SK-N-MC (cell line): ENCODE data around the gene DNAH6.

Experiments
- EZH2 ChIP-seq: fragments of 200-600 bp; sonication (generic); IDR thresholded peaks from one replicate; pipeline ENCODE4 v1.6.1; 2017; ENCODE audit warnings: antibody characterized with exemption
- POLR2AphosphoS5 ChIP-seq: IDR thresholded peaks from 2 replicates; pipeline ENCODE4 v1.6.1; 2012; ENCODE audit warnings: mild to moderate bottlenecking, low read depth, low read length, borderline replicate concordance

- TF ChIP-seq EZH2 (no peak), POLR2AphosphoS5 (no peak)
These were observed 186.6 kb downstream of the DNAH6 start for GRCh38 chr2:84702941-84703340.
